HG03571 (cell line): ENCODE measurements around the gene GATA3.

Experiments used
- ATAC-seq: cut with Tn5 transposase; IDR thresholded peaks from one replicate; pipeline ENCODE4 v1.9.1; 2021; ENCODE audit not compliant: unreplicated experiment

GATA3 gene

GRCh38 chr10:8037941-8038894 lies 16.3 kb upstream of the GATA3 start:
- ATAC-seq = no peak

GRCh38 chr10:8039321-8039881 lies 15.1 kb upstream of the GATA3 start:
- no peak for ATAC-seq

GRCh38 chr10:8040651-8041050 lies 13.8 kb upstream of the GATA3 start:
- no peak for ATAC-seq

- ATAC-seq = no peak
Measured at GRCh38 chr10:8041284-8041991, 13.1 kb upstream of the GATA3 start.

DNA sequence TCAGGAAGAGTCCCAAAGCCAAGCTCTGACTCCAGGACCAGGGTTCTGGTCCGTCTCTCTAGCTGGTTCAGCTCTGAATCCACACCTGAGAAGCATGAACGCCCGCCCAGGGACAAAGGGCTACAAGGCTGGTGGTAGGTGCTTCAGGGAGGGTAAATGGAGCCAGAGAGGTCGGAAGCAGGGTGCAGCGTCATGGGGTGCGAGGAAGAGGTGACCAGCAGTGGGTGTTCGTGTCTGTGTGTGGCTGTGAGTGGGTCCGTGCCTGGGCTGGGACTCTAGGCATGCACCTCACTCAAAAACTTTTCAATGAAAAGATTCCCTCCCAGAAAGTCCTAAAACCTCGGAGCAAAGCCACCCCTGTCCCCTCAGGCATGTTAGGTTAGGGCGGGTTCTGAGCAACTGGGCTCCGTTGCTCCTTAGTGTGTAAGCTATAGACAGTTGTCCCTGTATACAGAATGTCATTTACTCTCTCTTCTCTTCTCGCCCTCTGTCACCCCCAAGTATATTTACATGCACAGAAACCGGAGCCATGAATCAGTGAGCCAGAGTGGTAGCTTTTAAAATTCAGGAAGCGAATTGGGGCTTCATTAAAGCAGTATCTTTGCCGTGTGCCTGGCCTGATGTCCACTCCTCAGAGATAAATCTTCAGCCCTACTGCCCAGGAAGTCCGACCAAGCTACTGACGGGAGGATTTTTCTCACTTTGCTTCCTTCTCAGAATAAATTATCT lies 12.3 kb upstream of the GATA3 start:
- no peak for ATAC-seq

DNA sequence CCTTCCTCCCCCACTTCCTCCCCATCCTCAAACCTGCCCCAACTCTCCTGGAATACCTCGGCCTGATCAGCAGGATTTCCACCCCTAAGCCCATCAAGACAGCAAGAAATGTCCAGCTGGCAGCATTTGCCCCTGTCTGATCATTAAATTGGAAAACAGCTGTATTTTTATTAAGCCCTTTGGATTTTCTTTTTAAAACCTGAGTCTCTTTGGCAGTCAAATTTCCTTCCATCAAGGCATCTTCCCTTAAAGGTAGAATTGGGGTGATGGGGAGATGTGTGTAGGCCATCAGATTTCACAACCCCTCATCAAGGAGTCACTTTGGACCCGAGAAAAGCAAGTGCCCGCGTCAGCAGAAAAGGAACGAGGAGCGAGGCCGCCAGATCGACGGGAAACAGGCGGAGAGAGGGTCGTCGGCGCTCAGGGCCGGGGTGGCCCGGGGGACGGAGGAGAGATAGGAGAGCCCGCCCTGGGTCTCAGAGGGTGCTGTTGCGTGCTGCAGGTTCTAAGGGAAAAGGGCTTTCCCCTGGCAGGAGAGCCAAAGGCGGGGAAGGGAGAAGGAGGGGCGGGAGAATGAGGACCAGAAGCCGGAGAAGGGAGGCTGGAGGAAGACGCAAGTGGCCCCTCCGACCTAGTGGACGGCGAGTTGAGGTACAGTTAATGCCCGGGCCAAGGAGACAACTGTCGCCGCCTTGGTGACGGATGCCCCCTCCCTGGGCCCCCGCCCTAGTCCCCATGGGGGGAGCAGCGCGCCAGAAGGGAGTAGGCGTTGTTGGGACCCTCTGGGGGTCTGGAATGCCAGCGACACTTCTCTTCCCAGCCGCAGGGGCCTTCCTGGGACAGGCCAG lies 11.5 kb upstream of the GATA3 start:
- no peak for ATAC-seq

GRCh38 chr10:8043569-8044306 lies 10.8 kb upstream of the GATA3 start:
- ATAC-seq = no peak

DNA sequence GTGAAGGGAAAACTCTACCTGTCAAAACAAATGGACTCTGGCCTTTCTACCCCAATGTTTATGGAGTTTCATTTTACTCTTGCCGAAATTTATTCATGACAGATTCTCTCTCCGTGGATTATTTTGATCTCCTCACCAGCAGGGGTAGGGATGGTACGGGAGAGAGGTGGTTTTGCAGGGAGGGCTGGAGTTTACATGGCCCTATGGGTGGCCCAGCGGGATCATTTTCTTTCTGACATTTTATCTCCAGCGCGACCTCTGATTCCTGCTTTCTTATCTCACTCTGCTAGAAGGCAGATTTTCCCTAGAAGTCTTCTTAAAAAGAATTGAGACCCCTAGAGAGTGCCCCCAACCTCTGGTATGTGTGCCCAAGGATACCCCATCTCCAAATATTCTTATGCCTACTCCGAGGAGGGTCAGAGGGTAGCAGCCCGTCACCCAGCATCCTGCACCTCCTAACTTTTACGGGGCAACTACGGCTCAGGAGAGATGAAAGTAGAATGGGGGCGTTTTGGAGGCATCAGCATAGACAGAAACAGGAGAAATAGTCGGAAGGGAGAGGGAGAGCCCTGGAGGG lies 10.1 kb upstream of the GATA3 start:
- ATAC-seq = no peak

GRCh38 chr10:8044908-8045725 lies 9.4 kb upstream of the GATA3 start:
- ATAC-seq = no peak

GRCh38 chr10:8045726-8046494 lies 8.6 kb upstream of the GATA3 start:
- no peak for ATAC-seq

DNA sequence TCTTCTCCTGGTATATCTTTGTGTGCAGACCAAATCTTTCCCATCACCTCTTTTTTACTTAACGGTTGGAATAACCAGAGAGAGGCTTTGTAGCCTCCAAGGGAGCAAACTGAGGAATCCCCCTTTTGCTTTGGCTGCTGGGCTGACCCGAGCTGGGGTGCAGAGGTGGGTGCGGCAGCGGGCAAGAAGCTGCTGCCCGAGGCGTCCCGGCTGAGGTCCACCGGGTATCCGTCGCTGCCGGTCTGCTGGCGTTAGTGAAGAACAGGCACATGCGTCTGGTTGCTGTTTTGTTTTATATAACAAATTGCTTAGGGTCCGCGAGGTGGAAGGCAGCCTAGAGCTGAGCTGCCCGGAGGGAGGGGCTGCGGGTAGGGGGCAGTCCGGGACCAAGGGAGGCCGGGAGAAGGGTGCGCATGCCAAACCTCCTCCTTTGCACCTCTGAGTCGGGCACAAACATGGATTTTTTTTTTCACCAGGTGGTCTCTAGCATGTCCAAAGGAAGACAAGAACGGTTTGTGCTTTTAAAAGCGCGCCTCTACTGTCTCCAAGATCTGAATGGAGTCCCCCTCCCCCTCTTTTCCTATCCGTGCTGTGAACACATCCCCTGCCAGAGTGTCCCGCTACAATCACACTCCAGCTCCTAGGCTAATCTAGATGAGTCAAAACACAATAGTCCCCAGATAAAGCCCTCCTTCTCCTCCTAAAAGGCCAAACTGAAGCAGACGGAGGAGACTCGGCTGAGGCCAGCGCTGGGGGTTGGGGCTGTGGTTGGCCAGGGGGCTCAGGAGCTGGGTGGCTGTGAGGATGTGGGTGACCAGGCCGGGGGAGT lies 6.8 kb upstream of the GATA3 start:
- ATAC-seq = no peak

DNA sequence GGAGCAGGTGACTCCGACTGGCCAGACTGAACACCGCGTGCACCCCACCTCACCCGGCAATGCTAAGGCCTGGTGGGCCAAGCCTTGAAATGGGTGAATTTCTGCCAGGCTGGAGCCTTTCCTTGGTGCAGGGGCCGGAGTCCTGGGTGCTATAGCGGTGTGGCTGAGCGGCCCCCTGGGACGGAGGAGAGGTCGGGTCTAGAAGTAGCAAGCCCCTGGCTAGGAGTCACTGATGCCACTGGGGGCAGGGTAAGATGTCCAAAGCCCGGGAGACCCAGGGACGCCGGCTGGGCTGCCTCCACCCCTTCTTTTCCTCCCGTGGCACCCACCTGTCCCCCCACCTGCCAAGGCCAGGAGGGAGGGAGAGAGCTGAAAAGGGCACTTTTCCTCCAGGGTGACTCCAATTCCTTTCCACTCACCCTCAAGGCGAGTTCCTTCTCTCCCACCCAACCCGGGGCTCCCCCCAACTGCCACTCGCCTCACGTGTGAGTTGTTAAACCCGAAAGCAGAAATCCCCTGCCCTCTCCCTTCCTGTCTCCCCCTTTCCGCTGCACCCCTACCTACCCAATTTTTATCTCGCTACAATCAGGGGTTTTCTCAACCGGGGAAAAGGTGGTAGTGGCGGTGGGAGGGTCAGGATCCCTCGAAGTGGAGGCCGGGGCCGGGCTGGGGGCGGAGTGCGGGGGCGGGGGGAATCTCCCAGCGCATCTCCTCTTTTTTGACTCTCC lies 6.0 kb upstream of the GATA3 start:
- no peak for ATAC-seq

DNA sequence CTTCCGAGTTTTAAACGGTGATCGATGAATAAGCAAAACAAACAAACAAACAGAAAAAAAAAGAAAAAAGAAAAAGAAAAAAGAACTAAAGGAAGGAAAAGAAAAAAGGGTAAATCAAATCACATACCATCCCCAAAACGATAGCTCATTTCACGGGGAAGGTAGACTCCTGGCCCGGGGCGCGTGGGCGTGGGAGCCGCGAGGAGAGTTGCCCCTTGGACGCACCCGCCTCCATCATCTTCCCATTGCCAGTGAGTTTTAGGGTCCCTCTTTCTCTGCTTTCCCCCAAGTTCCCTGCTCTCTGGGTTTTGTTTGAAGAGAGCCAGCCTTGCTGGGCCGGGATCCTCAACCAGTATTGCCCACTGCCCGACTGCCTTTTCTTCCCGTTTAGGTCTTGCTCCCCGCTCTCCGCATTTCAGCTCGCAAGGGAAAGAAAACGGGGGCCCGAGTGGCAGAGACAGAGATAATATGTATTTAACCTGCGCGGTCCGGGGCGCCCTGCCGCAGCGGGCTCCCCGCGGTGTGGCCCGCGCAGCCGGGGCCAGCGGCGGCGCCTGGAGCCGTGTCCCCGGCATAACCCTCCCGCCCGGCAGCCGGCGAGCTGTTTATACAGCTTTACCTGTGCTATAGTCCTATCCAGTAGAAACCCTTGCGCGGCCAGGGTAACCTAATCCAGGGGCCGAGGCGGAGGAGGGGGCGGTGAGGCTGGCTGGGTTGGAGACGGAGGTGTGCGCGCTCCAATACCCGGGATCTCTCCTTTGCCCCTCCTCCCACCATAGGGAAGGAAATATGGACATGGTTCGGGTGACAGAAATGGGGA lies 5.2 kb upstream of the GATA3 start:
- ATAC-seq = no peak

GRCh38 chr10:8049865-8050555 lies 4.5 kb upstream of the GATA3 start:
- no peak for ATAC-seq
